Left colon (tissue), 2 donors: ENCODE results near the gene SBF2. TPM values are rescaled to one million over a fixed set of nuclear protein-coding genes. Genes with fewer than 3 reads are reported as not detected.

Source experiments
- ATAC-seq: fragments of 200-7000 bp; cut with Tn5 transposase; one replicate; pipeline ENCODE4 v1.9.1; 2020; ENCODE audit warnings: mild to moderate bottlenecking, moderate library complexity
- DNase-seq, 2 donors: peaks; one replicate each; pipeline ENCODE4 v3.0.0-alpha.2; 2020
- intact Hi-C, 2 donors: fragments of 100-400 bp; cut with DNase I in 1 of 2; cut with micrococcal nuclease in 1 of 2; formaldehyde crosslinking; loops; one replicate each; pipeline versions ENCODE4 v1.11.2 to v1.14.0; 2022; cut with DNase I, micrococcal nuclease
- total RNA-seq, 2 donors: library from RNA; stranded (reverse); fragmentation: NEBNext Ultra II Directional; extraction: Animal tissue kit (Norgen Biotek cat#: 25700); gene quantifications; one replicate each; pipeline ENCODE4 v1.2.1, GENCODE V29; 2021
- donor health status: DM: no; HTN: no; CAD: no.
- donor health status: DM: yes; HTN: yes; CAD: no.

The SBF2 gene
- total RNA-seq, 2 donors from 2014 or later, result 46.4 to 49.9 TPM

DNA sequence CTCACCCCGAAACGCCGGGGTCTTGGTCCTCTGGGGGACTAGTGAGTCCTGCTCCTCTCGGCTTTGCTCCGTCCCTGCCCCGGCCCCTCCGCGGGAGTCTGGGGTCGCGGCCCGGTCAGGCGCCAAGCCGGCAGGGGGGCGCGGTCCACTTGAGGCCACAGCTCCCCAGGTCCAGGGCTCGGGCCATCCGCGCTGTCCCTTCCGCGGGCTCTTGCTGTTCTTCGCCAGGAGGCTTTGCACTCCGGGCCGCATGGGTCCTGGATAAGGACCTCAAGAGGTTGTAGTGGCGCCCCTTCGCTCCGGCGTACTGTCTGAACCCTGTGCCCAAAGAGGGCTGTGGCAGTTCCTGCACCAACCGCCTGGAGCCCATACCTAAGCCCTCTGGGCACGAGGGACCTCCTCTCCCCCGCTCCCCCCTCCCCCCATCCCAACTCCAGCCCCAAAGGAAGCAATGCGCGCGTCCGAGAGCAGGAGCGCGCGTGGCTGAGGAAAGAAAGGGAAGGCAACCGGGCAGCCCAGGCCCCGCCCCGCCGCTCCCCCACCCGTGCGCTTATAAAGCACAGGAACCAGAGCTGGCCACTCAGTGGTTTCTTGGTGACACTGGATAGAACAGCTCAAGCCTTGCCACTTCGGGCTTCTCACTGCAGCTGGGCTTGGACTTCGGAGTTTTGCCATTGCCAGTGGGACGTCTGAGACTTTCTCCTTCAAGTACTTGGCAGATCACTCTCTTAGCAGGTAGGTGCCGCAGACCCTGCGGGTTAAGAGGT, 10.7 kb upstream of the SBF2 start, which contains the start of gene ADM:
TSS of gene ADM (plus strand) at position 579 of the 767 bp plus-strand sequence. CDS start 628 bp downstream, outside the sequence.
- intact Hi-C loops, result loop anchor here in 1 of 2 donors (5.0 kb wide), 2 partner anchors 97 to 547 kb away; no protein-coding TSS in a partner anchor
- ATAC-seq, result peak; percentile 47
- peak; percentile 90 to 91 for DNase-seq

DNA sequence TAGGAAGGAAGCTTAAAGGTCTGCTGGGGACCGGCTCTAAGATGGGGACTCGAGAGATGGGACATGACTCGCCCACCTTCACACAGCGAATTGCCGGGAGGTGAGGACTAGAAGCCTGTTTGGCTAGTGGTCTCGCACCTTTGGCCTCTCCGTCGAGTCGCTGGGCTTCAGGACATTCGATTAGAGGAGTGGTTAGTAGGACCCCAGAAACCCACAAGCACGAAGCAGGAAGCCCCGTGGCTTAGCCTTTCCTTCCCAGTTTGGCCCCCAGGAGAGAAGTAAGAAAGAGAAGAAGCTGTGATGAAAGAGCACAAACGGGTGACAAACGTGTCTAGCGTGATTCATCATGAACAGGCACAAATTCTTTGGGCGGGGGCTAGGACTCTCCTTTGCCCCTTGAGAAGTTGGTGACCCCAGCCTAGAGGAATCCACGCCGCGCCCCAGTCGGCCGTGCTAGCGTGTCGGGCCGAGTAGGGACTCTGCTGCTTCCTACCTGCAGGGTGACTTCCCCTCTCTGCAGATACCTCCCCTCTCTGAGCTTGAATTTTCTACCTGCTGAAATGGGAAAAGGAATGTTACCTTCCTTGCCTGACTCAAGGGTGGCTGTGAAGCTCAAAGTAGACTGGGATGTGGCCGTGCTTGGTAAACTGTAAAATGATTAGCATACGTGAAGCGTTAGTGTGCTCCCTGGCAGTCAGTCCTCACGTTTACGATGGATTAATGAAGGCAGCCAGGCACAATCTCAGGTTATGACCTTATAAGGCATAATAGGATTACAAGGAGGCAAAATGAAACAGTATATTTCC, 9.7 kb upstream of the SBF2 start:
- peak; percentile 52 to 71 for DNase-seq
- intact Hi-C loops, result no loop called here
- peak; percentile 25 for ATAC-seq

DNA sequence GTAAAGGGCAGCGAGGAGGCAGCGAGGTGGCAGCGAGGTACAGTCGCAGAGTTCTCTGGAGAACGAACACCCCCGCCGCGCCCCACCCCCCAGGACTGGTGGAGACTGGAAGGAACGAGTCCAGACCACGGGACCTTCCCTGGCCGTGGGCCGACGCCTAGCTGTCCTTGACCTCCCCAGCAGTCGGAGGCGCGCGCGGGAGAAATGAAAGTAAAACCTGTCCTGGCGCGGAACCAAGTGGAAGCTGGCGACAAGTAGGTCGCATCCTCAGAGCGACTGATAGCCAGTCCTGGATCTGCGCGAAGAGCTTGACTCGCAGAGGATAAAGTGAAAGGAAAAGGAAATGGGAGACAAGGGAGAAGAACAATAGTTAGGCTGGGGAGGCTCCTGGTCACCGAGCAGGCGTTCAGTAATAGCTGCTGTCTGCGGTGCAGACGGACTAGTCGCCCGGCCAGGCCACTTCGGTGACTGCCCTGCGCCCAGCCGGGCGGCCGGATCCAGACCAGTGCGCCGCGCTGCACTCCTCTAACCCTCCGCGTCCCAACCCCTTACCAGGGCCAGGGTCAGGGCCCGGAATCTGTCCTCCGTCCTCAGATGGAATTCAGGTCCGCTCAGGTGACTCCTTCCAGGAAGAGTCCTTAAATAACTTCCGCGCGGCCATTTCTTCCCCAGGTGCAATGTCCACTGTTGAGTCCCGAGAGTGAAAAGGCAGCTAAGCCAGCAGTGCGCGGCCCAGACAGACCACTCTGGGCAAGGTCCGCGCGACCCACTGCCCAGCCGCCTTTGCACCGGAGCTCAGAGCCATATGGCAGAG, 8.9 kb upstream of the SBF2 start:
- intact Hi-C loops, result no loop called here
- ATAC-seq, result peak; percentile 56
- DNase-seq, result peak; percentile 97

DNA sequence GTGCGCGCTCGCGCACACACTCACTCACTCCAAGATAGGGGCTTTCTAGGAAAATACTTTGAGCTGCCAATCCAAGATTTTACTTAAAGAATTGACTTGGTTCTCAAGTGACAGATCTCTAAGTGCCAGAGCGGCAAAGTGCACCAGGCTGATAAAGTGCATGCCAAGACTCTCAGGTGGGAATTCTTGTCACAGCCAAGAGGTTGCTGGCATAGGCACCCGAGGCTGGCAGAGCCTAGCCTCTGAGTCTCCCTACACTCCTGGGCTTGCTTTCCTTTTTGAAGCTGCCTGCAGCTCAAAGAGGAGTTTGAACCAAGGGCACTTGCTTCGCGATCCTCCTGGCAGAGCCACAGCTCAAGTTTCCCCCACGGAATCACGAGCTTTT, 8.3 kb upstream of the SBF2 start:
- ATAC-seq, result peak; percentile 5
- DNase-seq, result no peak
- intact Hi-C loops, result no loop called here

DNA sequence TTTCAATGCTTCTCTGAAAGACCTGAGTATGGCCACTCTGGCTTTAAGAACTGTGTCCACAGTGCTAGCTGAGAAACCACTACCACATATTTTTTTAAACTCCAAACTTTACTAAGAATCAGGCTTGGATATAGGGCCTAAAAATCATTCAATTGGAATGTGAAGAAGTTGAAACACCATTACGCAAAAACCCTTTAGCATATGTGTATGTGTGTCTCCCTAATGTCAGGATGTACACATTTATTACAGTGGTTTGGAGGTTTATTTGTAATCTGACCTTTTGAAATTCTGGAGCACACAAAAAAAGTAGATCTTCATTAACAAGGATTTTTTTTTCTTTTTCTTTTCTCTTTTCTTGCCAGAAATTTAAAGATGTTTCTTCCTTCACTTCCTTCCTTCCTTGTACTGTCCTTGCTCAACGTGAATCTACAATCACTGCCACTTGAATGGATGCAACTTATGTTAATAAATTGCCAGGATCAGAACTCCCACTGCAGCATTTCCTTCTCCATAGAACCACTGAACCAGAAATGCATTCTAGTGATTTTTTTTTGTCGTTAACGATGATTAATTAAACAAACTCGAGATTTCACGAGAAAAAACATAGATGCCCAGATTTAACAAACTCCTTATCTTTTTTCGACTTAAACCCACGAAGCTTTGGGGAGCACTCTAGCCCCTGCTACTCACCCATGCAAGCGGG, 7.8 kb upstream of the SBF2 start:
- intact Hi-C loops, result no loop called here
- ATAC-seq (no peak), DNase-seq (no peak)

DNA sequence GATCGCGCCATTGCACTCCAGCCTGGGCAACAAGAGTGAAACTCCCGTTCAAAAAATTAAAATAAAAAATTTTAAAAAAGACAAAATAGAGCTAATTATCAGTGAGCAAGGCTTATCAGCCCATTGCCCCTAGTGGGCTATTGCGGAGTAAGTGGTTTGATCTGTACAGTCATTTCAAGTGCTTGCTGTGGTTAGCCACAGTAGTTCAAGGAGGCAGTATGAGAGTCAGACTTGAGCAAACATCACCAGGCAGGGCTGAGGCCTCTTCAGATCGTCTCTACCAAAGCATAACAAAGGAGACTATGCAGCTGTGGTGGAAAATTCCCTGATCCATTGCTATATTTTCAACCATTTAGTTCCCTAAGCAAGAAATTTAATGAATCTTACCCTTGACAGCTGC, 4.3 kb upstream of the SBF2 start:
- no peak for ATAC-seq
- no peak for DNase-seq
- intact Hi-C loops, result no loop called here

DNA sequence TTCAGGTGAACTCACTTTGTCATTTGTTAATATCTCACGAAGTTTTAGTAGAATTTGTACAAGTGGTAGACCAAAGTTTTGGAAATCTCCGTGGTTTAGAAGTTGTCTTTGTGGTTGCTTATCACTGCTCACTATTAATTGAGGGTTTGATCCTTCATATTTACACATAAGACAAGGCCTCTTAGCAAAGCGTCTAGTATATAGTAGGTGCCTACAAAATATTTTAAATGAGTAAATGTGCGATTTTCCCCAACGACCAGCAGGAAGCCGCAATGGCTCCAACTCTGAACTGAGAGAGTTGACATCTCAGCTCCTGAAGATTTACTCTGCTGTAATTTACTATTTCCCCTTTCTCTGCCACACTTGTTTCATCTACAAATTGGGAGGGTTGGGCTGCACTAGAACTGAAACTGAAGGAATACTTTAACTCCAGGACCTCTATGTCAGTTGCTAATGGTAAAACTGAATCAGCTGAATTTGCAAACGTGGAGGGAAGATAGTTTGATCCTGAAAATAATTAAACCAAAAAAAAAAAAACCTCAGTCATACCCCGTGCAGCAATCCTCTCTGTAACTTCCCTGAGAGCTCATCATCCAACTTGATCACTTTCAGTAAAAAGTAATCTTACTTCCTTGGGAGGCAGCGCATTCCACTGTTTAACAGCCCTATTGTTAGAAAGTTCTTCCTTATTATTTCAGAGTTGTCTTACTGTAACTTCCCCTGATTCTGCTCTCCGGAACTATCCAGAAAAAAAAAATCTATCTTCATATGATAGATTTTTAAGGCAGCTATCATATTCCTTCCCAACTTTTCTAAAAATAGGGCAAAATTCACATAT, 1.3 kb upstream of the SBF2 start:
- peak; percentile 58 for ATAC-seq
- no peak for DNase-seq
- intact Hi-C loops, result no loop called here

DNA sequence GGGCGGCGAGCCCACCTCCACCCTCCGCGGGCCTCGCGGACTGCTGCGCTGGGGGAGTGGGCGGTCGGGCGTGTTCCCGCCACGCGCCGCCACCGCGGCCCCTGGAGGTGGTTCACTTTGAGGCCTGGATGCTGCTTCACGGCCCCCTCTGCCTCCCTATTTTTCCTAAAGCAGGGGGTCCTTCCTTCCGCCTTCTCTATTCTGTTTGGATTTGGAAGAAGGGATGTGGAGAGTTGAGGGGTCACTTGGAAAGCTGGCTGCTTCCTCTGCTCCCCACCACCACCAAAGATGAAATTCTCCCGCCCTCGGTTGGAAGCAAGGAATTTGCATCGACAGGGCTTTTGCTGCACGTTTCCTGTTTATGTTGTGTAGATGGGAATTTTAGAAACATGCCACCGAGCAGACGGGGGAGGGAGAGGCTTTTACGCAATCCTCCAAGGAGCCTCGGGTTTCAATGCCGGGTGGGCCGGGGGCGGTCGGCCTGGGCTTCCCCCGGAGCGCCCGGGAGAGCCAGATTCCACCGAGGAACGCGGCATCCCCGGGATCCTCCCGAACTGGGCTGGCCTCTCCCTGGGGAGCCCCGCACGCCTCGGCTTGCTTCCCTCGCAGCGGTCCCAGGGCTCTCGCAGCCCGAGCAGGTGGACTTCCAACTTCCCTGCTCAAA, 403 bp upstream of the SBF2 start:
- intact Hi-C loops, result no loop called here
- DNase-seq (peak; percentile 53 to 56), ATAC-seq (peak; percentile 28)

DNA sequence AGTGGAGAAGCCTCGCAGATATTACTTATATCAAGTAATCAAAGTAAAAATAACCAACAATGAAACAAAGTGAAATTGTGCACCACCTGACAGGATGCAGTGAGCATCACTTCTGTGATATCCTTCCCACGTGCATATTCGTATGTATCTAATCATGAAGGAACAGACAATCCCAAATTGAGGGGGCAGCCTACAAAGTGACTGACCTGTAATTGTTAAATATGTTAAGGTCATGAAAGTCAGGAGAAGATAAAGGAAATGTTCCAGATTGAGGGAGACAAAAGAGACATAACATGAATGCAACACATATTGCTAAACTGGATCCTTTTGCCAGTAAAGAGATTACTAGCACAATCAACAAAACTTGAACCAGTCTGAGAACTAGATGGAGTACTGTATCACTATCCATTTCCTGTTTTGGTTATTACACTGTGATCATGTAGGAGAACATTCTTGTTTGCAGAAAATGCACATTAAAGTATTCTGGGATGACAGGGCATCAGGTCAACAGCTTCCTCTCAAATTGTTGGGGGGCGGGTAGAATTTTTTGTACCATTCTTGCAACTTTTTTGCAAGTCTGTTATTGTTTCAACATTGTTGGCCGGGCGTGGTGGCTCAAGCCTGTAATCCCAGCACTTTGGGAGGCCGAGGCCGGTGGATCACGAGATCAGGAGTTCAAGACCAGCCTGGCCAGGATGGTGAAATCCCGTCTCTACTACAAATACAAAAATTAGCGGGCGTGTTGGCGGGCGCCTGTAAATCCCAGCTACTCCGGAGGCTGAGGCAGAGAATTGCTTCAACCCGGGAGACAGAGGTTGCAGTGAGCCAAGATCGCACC, 2.0 kb downstream of the SBF2 start:
- ATAC-seq (no peak), DNase-seq (no peak)
- intact Hi-C loops, result no loop called here

DNA sequence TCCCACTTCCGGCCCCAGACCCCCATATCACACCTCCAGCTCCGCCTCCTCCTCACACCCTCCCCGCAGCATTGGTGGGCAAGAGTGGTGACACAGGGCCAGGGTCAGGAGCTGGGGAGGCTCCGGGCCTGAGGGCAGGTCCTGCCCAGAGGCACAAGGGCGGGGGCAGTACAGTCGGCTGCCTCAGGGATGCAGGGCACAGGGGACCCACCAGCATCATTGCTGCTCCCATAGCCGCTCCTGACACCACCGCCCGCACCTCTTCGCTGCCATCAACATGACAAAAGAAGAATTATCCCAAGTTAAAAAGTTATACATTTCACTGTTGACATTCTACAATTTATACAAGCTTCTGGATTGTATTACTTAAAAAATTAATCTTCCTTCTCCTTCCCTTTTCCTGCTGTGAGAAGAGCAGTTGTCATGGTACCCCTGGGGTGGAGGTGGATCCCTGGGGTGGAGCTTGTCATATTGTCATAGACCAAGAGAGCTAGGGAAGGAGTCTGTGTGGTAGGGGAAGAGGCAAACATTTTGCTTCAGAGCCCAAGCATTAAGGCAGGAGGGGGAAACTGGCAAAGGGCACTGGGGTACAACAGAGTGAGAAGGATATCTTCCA, 4.1 kb downstream of the SBF2 start:
- ATAC-seq (no peak), DNase-seq (no peak)
- intact Hi-C loops, result no loop called here

DNA sequence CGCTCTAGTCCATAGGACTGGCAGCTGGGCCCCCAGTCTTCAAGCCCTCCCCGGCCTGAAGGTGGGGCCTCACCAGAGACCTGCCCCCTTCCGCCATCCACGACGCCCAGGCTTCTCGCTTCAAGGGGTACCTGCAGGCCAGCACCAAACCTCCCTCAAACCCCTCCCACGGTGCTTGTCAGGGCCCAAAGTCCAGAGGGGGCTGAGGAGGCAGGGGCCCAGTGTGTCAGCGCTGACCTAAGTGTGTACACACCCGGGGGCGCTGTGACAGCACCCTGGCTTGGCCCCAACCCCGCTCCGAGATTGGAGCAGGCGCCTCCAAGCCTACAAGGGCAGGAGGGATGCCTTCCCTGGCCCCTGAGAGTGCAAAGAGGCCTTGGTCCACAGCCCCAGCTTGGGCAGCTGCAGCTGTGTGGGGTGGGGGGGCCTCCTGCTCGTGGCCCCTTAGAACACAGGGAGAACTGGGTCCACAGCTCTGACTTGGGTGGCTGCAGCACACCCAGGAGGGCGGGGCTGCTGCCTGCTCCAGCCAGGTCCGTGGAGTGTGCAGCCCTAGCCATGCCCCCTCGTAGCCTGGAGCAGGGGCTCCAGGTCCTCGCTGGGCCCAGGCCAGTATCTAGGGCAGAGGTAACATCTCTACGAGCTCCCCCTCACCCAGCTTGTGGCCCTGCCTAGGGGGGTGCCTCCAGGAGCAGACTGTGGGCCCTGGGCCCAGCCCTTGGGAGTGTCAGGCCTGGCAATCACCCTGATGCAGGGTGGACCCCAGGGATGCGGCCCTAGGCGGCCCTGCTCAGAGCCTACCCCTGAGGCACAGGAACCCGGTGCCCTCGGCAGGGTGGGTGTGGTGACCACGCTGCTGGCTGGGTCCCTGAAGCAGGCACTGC, 4.9 kb downstream of the SBF2 start:
- ATAC-seq (no peak), DNase-seq (no peak)
- intact Hi-C loops, result no loop called here

DNA sequence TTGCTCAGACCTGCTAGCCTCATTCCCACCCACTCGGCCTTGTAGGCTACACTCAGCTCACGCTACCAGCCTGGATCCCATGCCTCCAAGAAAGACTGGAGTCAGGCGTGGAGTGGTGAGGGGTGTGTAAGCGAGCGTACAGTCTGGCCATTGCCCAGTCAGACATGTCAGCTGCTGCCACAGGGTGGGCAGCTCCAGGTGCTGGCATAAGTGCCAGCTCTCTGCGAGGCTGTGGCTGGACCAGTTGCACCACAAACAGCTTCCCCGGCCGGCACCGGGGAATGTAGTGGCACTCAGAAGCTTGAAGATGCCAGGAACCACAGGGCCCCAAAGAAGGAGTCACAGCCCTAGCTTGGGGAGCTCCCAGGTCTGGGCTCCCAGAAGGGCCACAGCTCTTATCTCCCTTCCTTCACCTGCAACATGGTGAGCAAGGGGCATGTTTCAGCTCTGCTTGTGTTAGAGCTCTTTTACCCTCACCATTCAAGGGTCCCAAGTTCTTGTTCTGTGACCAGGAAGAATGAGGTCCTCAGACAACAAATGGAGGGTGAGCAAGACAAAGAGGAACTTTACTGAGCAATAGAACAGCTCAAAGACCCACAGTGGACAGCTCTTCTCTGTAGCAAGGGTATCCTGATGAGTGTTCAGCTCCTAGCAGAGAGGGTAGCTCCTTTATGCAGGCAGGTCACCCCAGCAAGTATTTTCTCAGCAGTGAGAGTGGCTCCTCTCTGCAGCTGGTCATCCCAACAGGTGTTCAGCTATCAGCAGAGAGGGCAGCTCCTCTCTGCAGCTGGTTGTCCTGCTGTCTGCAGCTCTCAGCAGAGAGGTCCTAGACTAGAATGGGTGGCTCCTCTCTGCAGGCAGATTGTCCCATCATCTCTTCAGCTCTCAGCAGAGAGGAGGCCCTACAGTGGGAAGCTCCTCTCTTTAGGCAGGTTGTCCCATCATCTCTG, 6.0 kb downstream of the SBF2 start:
- DNase-seq, result no peak
- intact Hi-C loops, result no loop called here

DNA sequence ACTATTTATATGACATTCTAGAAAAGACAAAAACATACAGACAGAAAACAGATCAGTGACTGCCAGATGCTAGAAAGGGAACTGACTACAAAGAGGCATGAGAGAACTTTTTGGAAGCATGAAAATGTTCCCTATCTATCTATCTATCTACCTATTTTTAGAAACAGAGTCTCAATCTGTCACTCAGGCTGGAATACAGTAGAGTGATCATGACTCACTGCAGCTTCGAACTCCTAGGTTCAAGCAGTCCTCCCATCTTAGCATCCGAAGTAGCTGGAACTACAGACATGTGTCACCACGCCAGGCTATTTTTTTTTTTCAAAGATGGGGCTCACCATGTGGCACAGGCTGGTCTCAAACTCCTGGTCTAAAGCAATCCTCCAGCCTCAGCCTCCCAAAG, 6.9 kb downstream of the SBF2 start:
- DNase-seq (no peak), ATAC-seq (no peak)
- intact Hi-C loops, result no loop called here

More for the DNA sequence above, 6.0 kb downstream of the SBF2 start:
- ATAC-seq, result no peak

DNA sequence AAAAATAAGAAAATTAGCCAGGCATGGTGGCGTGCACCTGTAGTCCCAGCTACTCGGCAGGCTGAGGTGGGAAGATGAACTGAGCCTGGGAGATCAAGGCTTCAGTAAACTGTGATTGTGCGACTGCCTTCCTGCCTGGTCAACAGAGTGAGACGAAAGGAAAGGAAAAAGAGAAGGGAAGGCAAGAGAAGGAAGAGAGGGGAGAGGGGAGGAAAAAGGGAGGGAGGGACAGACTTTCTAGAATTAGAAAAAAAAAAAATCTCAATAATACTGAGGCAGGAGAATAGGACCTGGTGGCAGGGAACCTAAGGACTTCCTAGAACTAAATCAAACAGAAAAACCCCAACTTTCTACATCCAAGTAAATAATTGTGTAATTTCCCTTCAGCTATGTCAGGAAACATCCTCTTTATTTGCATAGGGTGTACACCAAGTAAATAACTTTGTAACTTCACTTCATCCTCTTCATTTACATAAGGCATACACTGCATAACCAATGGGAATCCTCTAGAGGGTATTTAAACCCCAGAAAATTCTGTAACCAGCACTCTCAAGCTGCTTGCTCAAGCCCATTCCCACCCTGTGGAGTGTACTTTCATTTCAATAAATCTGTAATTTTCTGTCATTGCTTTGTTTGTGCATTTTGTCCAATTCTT, 8.7 kb downstream of the SBF2 start:
- no peak for DNase-seq
- ATAC-seq, result peak; percentile 41
- intact Hi-C loops, result no loop called here
